Heart left ventricle (tissue), 13 donors: ENCODE measurements around the gene SRSF6.

Experiments
- CTCF ChIP-seq, 12 donors: fragments of 200-600 bp; sonication (generic) in 4 of 12; IDR thresholded peaks; one replicate each; pipeline versions ENCODE4 v1.5.0 to v1.8.0; 2018 to 2022; ENCODE audit warnings: antibody characterized with exemption in 12 of 12, mild to moderate bottlenecking in 5 of 12
- POLR2A ChIP-seq, 2 donors: fragments of 450-650 bp; IDR thresholded peaks; one replicate each; pipeline ENCODE4 v1.6.1; 2017; ENCODE audit warnings: antibody characterized with exemption in 2 of 2, mild to moderate bottlenecking in 2 of 2, moderate library complexity in 2 of 2
- donor health status: ischemic (EF 13 %, LVEDD 7.1; RV severe dilation, severe dysfunction).
- donor health status: DM: no; HTN: yes; CAD: no.
- donor health status: DM: no; HTN: no; CAD: no.
- donor health status: ischemic (EF 25% LVEDD 6.9; RV normal size, moderate dysfunction).
- donor health status: ischemic (EF 25% LVEDD 5.7; RV mildly dilated, moderate dysfunction).
- donor health status: ischemic (EF 35%, LVEDD 5.7; RV mildly dilated, moderate dysfunction).
- donor health status: nonischemic (EF 11% LVEDD 7.7; RV severe dilation, severe dysfunction).
- donor health status: DM: yes; HTN: yes; CAD: no.
- donor health status: PGD.
- donor health status: ischemic (EF 29% LVEDD 5.4; RV normal size, mild dysfunction).
- donor health status: nonischemic (EF 23%, LVEDD 6.1; RV moderate dilation, normal function).

- TF ChIP-seq CTCF (IDR thresholded peaks at IDR 0.05) (no peak), POLR2A (IDR thresholded peaks at IDR 0.05) (peak; percentile 89 to 99)
Observed at GRCh38 chr20:43457640-43458421, at the start of gene SRSF6.
